ENCODE data around the gene CKS1B. TPM values are rescaled to one million over a fixed set of nuclear protein-coding genes. Genes with fewer than 3 reads are reported as not detected.

CKS1B gene
- polyA plus RNA-seq, 1 donor from 2014 or later = 29.0 TPM

DNA sequence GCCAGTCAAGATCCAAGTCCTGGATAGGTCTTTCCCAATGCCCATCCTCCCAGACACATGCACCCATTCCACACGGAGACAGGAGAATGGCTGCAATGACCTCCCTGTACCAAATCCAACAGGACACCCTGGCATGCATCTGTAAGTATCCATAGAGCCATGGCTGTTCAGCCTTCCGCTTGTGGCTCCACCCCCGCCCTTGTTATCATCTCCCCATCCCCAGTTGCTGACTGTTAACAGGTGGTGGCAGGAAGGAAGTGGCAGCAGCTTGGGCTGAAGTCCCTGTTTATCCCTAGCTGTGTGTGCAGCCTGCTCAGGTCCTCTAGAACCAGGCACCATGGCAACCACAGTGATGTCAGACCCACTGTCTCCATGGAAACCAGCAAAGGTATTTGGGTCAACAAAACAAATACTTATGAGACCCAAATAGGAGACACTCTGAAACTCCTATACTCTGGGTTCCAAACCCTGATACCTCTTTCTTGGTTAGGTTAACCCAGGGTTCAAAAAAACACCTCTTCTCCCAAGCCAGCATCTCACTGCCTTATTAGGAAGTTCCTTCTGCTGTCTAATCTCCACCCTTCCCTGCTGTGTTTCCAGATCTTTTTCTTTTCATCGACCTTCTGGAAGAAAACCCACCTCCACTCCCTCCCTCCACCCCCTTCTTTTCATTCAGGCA is 19.3 kb upstream of the CKS1B start:
- H4K20me1 ChIP-seq (ENCODE audit: insufficient read depth) = no peaks in the 10 kb centered on the region
- H3K4me3 ChIP-seq (ENCODE audit: low read length) = peak overlapping the region; percentile 67

DNA sequence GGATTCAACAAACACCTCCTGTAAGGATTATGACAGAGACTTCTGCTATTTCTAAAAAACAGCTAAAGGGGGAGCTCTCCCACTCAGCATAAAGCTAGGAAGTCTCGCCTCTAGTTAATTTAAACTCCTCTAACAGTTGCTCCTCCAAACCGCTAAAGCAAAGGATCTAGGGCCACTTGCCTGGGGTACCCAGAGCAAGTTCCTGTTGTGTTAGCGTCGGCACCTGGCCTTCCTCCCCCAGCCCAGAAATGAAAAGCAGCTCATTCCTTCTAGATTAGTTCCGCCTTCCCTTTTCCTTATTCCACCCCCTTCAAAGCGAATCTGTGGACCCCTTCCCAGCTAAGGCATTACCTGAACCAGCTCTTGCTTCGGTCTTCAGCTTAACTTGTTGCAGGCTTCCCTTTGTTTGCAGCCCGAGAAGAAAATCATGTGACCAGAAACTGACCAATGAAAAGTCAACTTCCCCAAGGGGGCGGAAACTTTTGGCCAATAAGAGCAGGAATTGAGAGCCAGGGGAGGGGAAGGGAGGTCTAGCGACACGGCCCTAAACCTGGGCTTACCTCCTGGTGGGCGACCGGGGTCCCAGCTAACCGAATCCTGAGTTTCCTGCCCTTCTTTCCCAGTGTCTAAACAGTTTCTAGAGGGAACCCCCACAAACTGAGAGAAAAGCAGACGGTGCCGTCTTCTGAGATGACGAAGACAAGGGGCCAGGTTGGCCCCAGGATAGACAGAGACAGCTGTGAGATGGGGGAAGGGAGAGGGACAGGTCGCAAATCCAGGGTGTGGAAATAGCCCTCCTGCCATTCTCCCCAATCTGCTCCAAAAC is 18.6 kb upstream of the CKS1B start, which contains the start of gene PBXIP1:
PBXIP1 (minus strand) TSS at position 382 of the 826 bp plus-strand sequence. CDS start 2,378 bp downstream, outside the sequence.
- Histone ChIP-seq H3K9me3 (ENCODE audit: low read length) (no peaks in the 10 kb centered on the region), H3K79me2 (replicated peaks; ENCODE audit: insufficient read depth, low read length) (peaks cover 22% of the 10 kb centered on the region), H4K20me1 (ENCODE audit: insufficient read depth) (no peaks in the 10 kb centered on the region), H3K27ac (ENCODE audit: low read length) (peak within 1 kb of the TSS; percentile 84), H3K4me3 (ENCODE audit: low read length) (peak within 1 kb of the TSS; percentile 67), H3K36me3 (ENCODE audit: insufficient read depth, low read length) (no peaks in the 10 kb centered on the region), H3K9ac (ENCODE audit: low read length) (peak within 1 kb of the TSS; percentile 64), H3K9me2 (ENCODE audit: insufficient read depth, low read length) (no peaks in the 10 kb centered on the region), H3K4me2 (ENCODE audit: low read length) (peak within 1 kb of the TSS; percentile 93), H3F3A (ENCODE audit: insufficient read depth, low read length, poor library complexity, severe bottlenecking) (peaks cover 8% of the 10 kb centered on the region), H2AFZ (ENCODE audit: low read depth, low read length) (no peak within 1 kb of the TSS), H3K27me3 (ENCODE audit: insufficient read depth, low read depth, low read length) (no peaks in the 10 kb centered on the region)
- TF ChIP-seq, protein P1, sequence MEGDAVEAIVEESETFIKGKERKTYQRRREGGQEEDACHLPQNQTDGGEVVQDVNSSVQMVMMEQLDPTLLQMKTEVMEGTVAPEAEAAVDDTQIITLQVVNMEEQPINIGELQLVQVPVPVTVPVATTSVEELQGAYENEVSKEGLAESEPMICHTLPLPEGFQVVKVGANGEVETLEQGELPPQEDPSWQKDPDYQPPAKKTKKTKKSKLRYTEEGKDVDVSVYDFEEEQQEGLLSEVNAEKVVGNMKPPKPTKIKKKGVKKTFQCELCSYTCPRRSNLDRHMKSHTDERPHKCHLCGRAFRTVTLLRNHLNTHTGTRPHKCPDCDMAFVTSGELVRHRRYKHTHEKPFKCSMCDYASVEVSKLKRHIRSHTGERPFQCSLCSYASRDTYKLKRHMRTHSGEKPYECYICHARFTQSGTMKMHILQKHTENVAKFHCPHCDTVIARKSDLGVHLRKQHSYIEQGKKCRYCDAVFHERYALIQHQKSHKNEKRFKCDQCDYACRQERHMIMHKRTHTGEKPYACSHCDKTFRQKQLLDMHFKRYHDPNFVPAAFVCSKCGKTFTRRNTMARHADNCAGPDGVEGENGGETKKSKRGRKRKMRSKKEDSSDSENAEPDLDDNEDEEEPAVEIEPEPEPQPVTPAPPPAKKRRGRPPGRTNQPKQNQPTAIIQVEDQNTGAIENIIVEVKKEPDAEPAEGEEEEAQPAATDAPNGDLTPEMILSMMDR (IDR thresholded peaks at IDR 0.05; ENCODE audit: poor library complexity, severe bottlenecking) = peak; percentile 59
- peak; percentile 32 for TF ChIP-seq MXI1 (conservative IDR thresholded peaks at IDR 0.05; ENCODE audit: poor library complexity, severe bottlenecking)
- peak; percentile 38 for TF ChIP-seq POLR2AphosphoS5 (IDR thresholded peaks at IDR 0.05)
- no peak for TF ChIP-seq RAD21 (conservative IDR thresholded peaks at IDR 0.05)

More for the DNA sequence above, 19.3 kb upstream of the CKS1B start:
- Histone ChIP-seq H3K79me2 (replicated peaks; ENCODE audit: insufficient read depth, low read length) (peaks cover 15% of the 10 kb centered on the region), H3K4me2 (ENCODE audit: low read length) (peak overlapping the region; percentile 93), H3K9me3 (ENCODE audit: low read length) (no peaks in the 10 kb centered on the region), H2AFZ (ENCODE audit: low read depth, low read length) (no peak overlapping the region), H3K36me3 (ENCODE audit: insufficient read depth, low read length) (no peaks in the 10 kb centered on the region), H3K9ac (ENCODE audit: low read length) (peak overlapping the region; percentile 64), H3F3A (ENCODE audit: insufficient read depth, low read length, poor library complexity, severe bottlenecking) (peaks cover 8% of the 10 kb centered on the region), H3K9me2 (ENCODE audit: insufficient read depth, low read length) (no peaks in the 10 kb centered on the region), H3K27me3 (ENCODE audit: insufficient read depth, low read depth, low read length) (no peaks in the 10 kb centered on the region), H3K27ac (ENCODE audit: low read length) (peak overlapping the region; percentile 84)
- TF ChIP-seq EP300 (conservative IDR thresholded peaks at IDR 0.05; ENCODE audit: poor library complexity, severe bottlenecking) = peak; percentile 78
- peak; percentile 55 for TF ChIP-seq POLR2AphosphoS5 (IDR thresholded peaks at IDR 0.05)
- TF ChIP-seq, protein P2, sequence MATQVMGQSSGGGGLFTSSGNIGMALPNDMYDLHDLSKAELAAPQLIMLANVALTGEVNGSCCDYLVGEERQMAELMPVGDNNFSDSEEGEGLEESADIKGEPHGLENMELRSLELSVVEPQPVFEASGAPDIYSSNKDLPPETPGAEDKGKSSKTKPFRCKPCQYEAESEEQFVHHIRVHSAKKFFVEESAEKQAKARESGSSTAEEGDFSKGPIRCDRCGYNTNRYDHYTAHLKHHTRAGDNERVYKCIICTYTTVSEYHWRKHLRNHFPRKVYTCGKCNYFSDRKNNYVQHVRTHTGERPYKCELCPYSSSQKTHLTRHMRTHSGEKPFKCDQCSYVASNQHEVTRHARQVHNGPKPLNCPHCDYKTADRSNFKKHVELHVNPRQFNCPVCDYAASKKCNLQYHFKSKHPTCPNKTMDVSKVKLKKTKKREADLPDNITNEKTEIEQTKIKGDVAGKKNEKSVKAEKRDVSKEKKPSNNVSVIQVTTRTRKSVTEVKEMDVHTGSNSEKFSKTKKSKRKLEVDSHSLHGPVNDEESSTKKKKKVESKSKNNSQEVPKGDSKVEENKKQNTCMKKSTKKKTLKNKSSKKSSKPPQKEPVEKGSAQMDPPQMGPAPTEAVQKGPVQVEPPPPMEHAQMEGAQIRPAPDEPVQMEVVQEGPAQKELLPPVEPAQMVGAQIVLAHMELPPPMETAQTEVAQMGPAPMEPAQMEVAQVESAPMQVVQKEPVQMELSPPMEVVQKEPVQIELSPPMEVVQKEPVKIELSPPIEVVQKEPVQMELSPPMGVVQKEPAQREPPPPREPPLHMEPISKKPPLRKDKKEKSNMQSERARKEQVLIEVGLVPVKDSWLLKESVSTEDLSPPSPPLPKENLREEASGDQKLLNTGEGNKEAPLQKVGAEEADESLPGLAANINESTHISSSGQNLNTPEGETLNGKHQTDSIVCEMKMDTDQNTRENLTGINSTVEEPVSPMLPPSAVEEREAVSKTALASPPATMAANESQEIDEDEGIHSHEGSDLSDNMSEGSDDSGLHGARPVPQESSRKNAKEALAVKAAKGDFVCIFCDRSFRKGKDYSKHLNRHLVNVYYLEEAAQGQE (IDR thresholded peaks at IDR 0.05; ENCODE audit: borderline replicate concordance) = peak; percentile 7
- TF ChIP-seq MXI1 (conservative IDR thresholded peaks at IDR 0.05; ENCODE audit: poor library complexity, severe bottlenecking) = peak; percentile 11
- no peak for TF ChIP-seq TAF1 (IDR thresholded peaks at IDR 0.05; ENCODE audit: low read depth)
- TF ChIP-seq SMC3 (conservative IDR thresholded peaks at IDR 0.05; ENCODE audit: poor library complexity) = no peak
- TF ChIP-seq, protein P1 (IDR thresholded peaks at IDR 0.05; ENCODE audit: poor library complexity, severe bottlenecking) = no peak
- TF ChIP-seq RAD21 (conservative IDR thresholded peaks at IDR 0.05) = no peak
- no peak for TF ChIP-seq EZH2 (IDR thresholded peaks at IDR 0.05; ENCODE audit: borderline replicate concordance, insufficient read depth, low read length, poor library complexity, severe bottlenecking)
